Measurements from ENCODE around the gene DLGAP1.

DLGAP1 gene

DNA sequence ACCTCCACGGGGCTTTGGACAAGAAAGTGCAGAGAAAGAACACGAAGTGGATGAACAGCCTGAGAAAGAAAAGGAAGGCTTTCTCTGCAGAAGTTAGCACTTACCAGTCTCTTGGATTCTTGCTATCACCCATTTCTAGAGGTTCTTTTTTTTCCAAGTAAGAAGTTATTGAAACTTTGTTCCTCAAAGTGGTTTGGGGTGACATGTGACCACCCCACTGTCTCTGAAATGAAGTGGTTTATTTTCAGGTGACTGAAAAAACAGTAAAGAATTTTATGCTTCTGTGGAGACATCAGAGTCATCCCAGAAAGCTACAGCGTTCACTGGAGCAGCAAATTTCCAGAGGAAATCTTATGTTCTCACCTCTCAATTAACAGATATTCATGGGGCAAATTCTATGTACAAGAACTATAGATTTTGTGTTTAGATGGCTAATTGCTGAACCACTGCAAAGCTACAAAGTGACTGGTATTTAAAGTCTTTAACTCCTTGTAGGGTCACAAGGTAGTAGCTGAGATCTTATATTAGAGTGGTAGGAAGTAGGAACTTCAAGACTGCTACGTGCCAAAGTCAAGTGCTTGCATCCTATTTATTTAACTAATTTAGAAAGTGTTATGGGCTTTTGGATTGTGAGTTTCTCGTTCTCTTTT, 737.6 kb downstream of the DLGAP1 start:
- H3K27ac ChIP-seq (ENCODE audit: extremely low read depth, low read depth, low read length), result no peak overlapping the region
- ChIA-PET CTCF (interaction anchor here (0.6 to 1.4 kb wide), 2 partner anchors 13 to 284 kb away, joined by 4 to 5 read pairs; no protein-coding TSS in a partner anchor), POLR2A (interaction anchor here (0.6 kb wide), 1 partner anchor 151 kb away, joined by 3 read pairs; no protein-coding TSS in a partner anchor)
- no peaks in the 10 kb centered on the region for H3K36me3 ChIP-seq (ENCODE audit: control insufficient read depth in 2 of 2, insufficient read depth in 1 of 2, low read length in 2 of 2)
- no peaks in the 10 kb centered on the region for H3K9me3 ChIP-seq (ENCODE audit: control insufficient read depth, insufficient read depth, low read depth, low read length)
- H3K4me3 ChIP-seq (ENCODE audit: low read depth, low read length), result no peak overlapping the region
- no peak for TF ChIP-seq PRDM10 (tag by site-specific recombination; IDR thresholded peaks at IDR 0.05)
- TF ChIP-seq ZFP69B (tag by site-specific recombination; IDR thresholded peaks at IDR 0.05), result no peak
- no peak for TF ChIP-seq ZNF596 (tag by site-specific recombination; IDR thresholded peaks at IDR 0.05)
- no peak for TF ChIP-seq SP2 (tag by site-specific recombination; IDR thresholded peaks at IDR 0.05)
- peaks cover 5% of the 10 kb centered on the region for H3K4me1 ChIP-seq (ENCODE audit: control insufficient read depth, insufficient read depth, low read length)

- ChIA-PET CTCF (interaction anchor here (0.6 to 3.3 kb wide), 5 partner anchors 7 to 154 kb away, joined by 3 to 17 read pairs (median 3); no protein-coding TSS in a partner anchor), POLR2A (no interaction called here)
- H3K36me3 ChIP-seq (ENCODE audit: control insufficient read depth in 2 of 2, insufficient read depth in 1 of 2, low read length in 2 of 2), result no peaks in the 10 kb centered on the region
- TF ChIP-seq ZNF335 (tag by site-specific recombination; conservative IDR thresholded peaks at IDR 0.05) (peak; percentile 63), ZNF140 (tag by site-specific recombination; IDR thresholded peaks at IDR 0.05) (no peak), PRDM10 (tag by site-specific recombination; IDR thresholded peaks at IDR 0.05) (peak; percentile 95)
- no peak overlapping the region for H3K27ac ChIP-seq (ENCODE audit: extremely low read depth, low read depth, low read length)
- no peaks in the 10 kb centered on the region; the same call in 1 of the 2 replicates for H3K4me1 ChIP-seq (ENCODE audit: control insufficient read depth, insufficient read depth, low read length)
- H3K4me3 ChIP-seq (ENCODE audit: low read depth, low read length), result no peak overlapping the region
- no peaks in the 10 kb centered on the region for H3K9me3 ChIP-seq (ENCODE audit: control insufficient read depth, insufficient read depth, low read depth, low read length)
Measured at GRCh38 chr18:3716116-3716660, 738.9 kb downstream of the DLGAP1 start.

GRCh38 chr18:3715231-3716080, 739.7 kb downstream of the DLGAP1 start:
- no peak for TF ChIP-seq ZNF639 (tag by site-specific recombination; IDR thresholded peaks at IDR 0.05)
- no peak for TF ChIP-seq ZNF19 (tag by site-specific recombination; IDR thresholded peaks at IDR 0.05; ENCODE audit: low read depth)
- peak; percentile 83 for TF ChIP-seq PRDM1 (tag by site-specific recombination; IDR thresholded peaks at IDR 0.05)
- no peak overlapping the region for H3K4me3 ChIP-seq (ENCODE audit: low read depth, low read length)
- no peaks in the 10 kb centered on the region for H3K36me3 ChIP-seq (ENCODE audit: control insufficient read depth in 2 of 2, insufficient read depth in 1 of 2, low read length in 2 of 2)
- ChIA-PET CTCF (interaction anchor here (0.6 to 3.3 kb wide), 7 partner anchors 9 to 280 kb away, joined by 3 to 17 read pairs (median 4); no protein-coding TSS in a partner anchor), POLR2A (interaction anchor here (0.5 kb wide), 1 partner anchor 34 kb away, joined by 4 read pairs; no protein-coding TSS in a partner anchor)
- peaks cover 7% of the 10 kb centered on the region for H3K4me1 ChIP-seq (ENCODE audit: control insufficient read depth, insufficient read depth, low read length)
- no peaks in the 10 kb centered on the region for H3K9me3 ChIP-seq (ENCODE audit: control insufficient read depth, insufficient read depth, low read depth, low read length)
- no peak overlapping the region for H3K27ac ChIP-seq (ENCODE audit: extremely low read depth, low read depth, low read length)
